GM12872 (cell line): ENCODE results near the gene PPP2R2D.

Experiments used
- TF ChIP-seq, protein P1 (sequence below): IDR thresholded peaks from 3 replicates; pipeline ENCODE4 v1.5.1; 2011; ENCODE audit warnings: low read depth, mild to moderate bottlenecking, low read length, moderate library complexity; ENCODE audit not compliant: insufficient read depth

The PPP2R2D gene

DNA sequence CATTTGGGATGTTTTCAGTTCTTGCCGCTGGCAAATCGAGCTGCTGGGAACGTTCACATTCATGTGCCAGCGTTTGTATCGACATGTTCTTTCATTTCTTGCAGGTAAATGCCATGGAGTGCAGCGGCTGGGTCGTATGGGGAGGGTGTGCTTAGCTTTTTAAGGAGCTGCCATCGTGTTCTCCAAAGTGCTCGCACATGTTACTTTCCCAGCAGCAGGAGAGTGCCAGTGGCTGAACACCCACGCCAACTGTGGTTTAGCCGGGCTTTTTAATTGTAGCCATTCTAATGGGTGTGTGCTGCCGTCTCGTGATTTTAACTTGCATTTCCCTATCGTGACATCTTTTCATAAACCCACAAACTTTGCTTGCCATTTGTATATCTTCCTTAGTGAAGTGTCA, 92.5 kb downstream of the PPP2R2D start:
- TF ChIP-seq, protein P1, sequence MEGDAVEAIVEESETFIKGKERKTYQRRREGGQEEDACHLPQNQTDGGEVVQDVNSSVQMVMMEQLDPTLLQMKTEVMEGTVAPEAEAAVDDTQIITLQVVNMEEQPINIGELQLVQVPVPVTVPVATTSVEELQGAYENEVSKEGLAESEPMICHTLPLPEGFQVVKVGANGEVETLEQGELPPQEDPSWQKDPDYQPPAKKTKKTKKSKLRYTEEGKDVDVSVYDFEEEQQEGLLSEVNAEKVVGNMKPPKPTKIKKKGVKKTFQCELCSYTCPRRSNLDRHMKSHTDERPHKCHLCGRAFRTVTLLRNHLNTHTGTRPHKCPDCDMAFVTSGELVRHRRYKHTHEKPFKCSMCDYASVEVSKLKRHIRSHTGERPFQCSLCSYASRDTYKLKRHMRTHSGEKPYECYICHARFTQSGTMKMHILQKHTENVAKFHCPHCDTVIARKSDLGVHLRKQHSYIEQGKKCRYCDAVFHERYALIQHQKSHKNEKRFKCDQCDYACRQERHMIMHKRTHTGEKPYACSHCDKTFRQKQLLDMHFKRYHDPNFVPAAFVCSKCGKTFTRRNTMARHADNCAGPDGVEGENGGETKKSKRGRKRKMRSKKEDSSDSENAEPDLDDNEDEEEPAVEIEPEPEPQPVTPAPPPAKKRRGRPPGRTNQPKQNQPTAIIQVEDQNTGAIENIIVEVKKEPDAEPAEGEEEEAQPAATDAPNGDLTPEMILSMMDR, result no peak

DNA sequence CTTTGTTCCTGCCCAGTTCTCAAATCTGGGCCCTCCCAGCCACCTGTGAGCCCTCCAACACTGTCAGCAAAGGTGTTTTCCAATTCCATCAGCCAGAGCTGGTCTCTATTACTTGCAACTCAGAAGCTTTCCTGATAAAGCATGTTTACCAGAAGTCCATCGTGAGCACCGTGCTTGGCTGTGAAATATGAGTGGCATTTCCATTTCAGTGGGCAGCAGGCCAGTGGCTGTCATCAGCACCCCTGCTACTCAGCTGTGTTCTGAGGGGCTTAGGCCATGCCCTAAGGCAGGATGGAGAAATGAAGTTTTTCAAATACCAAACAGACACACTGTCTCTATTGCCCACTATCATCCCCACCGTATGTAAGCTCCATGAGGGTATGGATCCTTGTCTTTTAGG, 93.6 kb downstream of the PPP2R2D start:
- TF ChIP-seq, protein P1, result no peak

DNA sequence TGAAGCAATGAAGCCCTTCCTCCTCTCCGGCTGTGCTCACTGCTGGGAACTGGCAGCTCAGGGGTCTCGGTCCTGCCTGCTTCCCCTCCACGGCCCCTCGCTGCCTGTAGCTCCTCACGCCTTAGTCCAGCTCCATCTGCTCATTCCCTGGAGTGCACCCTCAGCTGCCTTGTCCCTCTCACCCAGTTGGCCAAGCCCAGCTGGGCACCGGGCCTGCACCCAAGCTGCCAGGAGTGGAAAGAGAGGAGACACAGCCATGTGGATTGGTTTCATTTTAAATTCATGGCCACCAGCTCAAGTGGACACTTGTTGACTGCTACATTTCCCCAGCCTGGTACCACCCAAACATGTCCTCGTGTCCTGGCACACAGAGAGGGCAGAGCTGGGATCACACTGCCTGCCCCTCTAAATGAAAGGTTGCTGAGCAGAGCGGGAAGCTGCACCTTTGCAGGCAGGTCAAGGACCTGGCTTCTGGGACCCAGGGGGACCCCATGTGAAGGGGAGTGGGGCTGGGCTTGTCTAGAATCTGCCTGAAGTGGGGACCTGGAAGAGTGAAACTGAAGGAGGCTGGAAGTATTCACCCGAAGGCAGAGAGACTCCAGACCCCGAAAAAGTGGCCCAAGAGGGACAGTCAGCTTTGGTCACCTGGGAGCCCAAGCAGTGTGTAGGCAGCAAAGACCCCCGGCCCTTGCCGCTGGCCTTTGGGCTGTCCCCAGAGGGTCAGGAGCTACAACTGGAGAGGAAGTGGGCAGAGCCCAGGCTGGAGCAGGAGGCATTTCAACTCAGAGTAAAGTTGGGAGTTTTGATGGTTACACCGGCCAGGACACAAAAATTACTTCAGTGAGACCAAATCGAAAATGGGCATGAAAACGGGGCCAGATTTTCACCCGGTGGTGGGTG, 95.9 kb downstream of the PPP2R2D start:
- TF ChIP-seq, protein P1, result no peak

DNA sequence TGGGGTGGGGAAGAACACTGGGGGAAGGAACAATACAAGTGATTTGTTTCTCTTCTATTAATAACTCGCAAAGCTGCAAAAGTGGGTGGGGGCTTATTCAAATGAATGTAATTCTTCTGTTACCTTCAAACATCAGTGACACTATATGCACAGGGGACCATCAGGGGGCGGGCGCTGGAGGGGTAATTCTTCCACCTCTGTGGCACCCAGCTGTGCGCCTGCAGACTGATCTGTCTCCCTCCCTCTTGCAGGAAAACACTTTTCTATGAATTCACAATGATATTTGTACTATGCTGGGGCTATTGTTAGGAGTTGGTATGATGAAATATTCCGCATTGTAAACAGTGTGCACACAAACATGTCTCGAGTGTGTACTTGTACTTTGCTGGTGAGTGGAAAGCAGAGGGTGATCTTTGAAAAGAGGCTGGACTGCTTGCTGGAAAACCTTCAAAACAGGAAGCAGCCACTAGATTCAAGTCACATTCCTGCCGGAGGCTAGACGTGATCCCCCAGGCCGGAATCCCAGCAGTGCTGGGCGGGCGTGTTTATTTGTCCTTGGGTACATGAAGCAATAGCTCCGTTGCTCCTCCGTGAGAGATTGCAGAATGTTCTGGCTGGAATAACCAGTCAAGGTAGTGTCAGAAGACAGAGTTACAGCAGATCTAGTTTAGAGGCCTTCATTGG, 96.7 kb downstream of the PPP2R2D start:
- TF ChIP-seq, protein P1, result no peak

DNA sequence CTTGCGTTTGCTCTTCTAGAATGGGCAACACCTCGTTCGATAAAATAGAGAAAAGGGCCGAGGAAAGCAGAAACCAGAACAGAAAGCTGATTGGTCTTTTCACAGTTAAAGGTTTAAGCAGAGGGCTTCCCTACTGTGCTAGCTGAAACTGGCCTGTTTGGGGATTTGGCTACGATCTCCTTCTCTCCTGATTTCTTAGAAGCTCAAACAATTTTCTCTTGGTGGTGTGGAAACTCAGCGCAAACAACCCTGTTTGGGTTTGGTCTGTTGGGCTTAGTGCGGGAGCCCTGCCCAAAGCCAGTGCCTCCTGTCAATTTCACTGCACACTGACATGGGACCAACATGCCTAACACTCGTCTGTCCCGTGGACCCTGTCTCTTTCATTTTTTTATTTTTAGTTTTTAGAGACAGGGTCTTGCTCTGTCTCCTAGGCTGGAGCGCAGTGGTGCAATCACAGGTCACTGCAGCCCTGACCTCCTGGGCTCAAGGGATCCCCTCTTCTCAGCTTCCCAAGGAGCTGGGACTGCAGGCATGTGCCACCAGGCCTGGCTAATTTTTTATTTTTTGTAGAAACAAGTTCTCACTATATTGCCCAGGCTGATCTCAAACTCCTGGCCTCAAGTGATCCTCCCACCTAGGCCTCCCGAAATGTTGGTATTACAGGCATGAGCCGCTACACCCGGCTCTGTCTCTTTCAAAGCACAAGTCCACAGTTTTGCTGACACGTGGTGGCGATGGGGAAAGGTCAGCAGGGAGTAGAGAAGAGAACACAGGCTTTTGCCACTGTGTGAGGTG, 97.4 kb downstream of the PPP2R2D start:
- TF ChIP-seq, protein P1, result no peak

DNA sequence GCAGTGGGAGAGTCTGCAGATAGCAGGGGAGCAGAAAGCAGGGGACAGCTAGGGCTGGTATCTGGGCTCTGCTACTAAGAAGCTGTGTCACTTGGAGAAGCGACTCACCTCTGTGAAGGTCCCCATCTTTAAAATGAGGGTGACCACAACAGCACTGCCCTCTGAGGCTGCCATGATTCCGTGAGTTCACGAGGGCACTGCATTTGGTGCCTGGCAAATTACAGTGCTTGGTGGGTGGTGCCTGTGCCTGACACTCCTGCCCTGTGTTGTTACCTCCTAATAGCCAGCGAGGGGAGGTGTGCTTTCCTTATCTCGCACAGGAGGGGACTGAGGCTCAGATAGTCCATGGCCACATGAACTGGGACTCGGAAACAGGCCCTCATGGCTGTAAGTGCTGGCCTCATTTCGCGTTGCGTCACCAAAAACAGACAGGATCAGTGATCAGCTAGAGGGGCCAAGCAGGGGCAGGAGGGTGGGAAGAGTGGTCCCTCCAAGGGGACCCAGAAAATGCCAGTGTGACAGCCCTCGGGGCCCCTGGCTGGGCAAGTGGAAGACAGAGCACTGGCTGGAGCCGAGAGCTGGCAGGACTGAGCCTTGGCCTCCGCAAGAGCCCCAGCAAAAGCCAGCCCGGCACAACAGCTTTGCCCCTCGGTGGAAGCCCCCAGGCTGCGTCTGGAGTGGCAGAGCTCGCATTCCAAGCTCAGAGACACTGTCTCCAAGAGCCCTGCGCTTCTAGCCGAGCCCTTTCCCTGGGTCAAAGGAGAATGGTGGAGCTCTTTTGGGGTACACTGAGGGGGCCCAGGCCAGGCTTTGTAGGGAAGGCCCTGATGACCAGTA, 98.3 kb downstream of the PPP2R2D start:
- TF ChIP-seq, protein P1, result no peak
